GM23338 (cell line): ENCODE measurements around the gene PCF11.

Experiments
- CREB1 ChIP-seq: fragments of 250-450 bp; sonication (Bioruptor Pico); IDR thresholded peaks from 2 replicates; pipeline ENCODE4 v1.5.0; 2020; ENCODE audit warnings: low read depth, mild to moderate bottlenecking, moderate library complexity
- EZH2 ChIP-seq: fragments of 200-600 bp; sonication (generic); IDR thresholded peaks from one replicate; pipeline ENCODE4 v1.8.0; 2017; ENCODE audit warnings: antibody characterized with exemption, mild to moderate bottlenecking, low read depth; ENCODE audit not compliant: unreplicated experiment
- EZH2phosphoT487 ChIP-seq: fragments of 200-600 bp; sonication (generic); IDR thresholded peaks from one replicate; pipeline ENCODE4 v1.8.1; 2018; ENCODE audit warnings: antibody characterized with exemption; ENCODE audit not compliant: unreplicated experiment
- JUNB ChIP-seq: IDR thresholded peaks from one replicate; pipeline ENCODE4 v1.6.1; 2016; ENCODE audit warnings: antibody characterized with exemption; ENCODE audit not compliant: unreplicated experiment
- NANOG ChIP-seq: IDR thresholded peaks from 2 replicates; pipeline ENCODE4 v1.6.1; 2016; ENCODE audit warnings: antibody characterized with exemption, borderline replicate concordance
- POLR2AphosphoS5 ChIP-seq: IDR thresholded peaks from 2 replicates; pipeline ENCODE4 v1.6.1; 2016; ENCODE audit warnings: antibody characterized with exemption, low read depth
- ZNF331 ChIP-seq: fragments of 250-450 bp; sonication (Bioruptor Pico); IDR thresholded peaks from 2 replicates; pipeline ENCODE4 v1.5.0; 2020; ENCODE audit warnings: low read depth, mild to moderate bottlenecking, moderate library complexity
- TF ChIP-seq, protein P1 (sequence below), 2 experiments: fragments of 200-600 bp in 1 of 2; sonication (generic) in 1 of 2; conservative IDR thresholded peaks; 2 replicates each; pipeline versions ENCODE4 v1.5.1 to v1.6.1; 2016 to 2017; ENCODE audit warnings: antibody characterized with exemption in 2 of 2, low read depth in 2 of 2, mild to moderate bottlenecking in 2 of 2, moderate library complexity in 1 of 2
- TF ChIP-seq, protein P2 (sequence below): IDR thresholded peaks from one replicate; pipeline ENCODE4 v1.6.1; 2018; ENCODE audit warnings: antibody characterized with exemption; ENCODE audit not compliant: unreplicated experiment
- TF ChIP-seq, protein P3 (sequence below): IDR thresholded peaks from 2 replicates; pipeline ENCODE4 v1.6.1; 2016; ENCODE audit warnings: antibody characterized with exemption
- TF ChIP-seq, protein P4 (sequence below): fragments of 250-450 bp; sonication (Bioruptor Pico); IDR thresholded peaks from 2 replicates; pipeline ENCODE4 v1.5.0; 2020; ENCODE audit warnings: mild to moderate bottlenecking, moderate library complexity

DNA sequence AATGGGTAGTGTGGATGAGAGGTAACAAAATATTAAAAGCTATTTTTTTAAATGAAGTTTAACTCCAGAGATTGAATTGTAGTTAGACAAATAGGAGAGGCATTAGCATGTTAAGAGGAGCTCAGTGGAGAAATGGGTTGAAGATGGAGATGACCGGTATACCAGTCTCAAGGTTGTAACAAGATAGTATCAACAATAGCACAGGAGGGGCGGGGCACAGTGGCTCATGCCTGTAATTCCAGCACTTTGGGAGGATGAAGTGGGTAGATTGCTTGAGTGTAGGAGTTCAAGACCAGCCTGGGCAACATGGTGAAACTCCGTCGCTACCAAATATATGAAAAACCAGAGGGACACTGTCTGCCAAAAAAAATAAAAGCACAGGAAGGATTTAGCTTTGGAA is 30.5 kb downstream of the PCF11 start:
- TF ChIP-seq, protein P1, sequence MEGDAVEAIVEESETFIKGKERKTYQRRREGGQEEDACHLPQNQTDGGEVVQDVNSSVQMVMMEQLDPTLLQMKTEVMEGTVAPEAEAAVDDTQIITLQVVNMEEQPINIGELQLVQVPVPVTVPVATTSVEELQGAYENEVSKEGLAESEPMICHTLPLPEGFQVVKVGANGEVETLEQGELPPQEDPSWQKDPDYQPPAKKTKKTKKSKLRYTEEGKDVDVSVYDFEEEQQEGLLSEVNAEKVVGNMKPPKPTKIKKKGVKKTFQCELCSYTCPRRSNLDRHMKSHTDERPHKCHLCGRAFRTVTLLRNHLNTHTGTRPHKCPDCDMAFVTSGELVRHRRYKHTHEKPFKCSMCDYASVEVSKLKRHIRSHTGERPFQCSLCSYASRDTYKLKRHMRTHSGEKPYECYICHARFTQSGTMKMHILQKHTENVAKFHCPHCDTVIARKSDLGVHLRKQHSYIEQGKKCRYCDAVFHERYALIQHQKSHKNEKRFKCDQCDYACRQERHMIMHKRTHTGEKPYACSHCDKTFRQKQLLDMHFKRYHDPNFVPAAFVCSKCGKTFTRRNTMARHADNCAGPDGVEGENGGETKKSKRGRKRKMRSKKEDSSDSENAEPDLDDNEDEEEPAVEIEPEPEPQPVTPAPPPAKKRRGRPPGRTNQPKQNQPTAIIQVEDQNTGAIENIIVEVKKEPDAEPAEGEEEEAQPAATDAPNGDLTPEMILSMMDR (conservative IDR thresholded peaks at IDR 0.05; ENCODE audit: low read depth in 2 of 2) = no peak
- TF ChIP-seq EZH2phosphoT487 (no peak), EZH2 (no peak), POLR2AphosphoS5 (no peak), CREB1 (CRISPR knock-in tag) (no peak), JUNB (no peak), NANOG (no peak), ZNF331 (no peak)
- TF ChIP-seq, protein P2, sequence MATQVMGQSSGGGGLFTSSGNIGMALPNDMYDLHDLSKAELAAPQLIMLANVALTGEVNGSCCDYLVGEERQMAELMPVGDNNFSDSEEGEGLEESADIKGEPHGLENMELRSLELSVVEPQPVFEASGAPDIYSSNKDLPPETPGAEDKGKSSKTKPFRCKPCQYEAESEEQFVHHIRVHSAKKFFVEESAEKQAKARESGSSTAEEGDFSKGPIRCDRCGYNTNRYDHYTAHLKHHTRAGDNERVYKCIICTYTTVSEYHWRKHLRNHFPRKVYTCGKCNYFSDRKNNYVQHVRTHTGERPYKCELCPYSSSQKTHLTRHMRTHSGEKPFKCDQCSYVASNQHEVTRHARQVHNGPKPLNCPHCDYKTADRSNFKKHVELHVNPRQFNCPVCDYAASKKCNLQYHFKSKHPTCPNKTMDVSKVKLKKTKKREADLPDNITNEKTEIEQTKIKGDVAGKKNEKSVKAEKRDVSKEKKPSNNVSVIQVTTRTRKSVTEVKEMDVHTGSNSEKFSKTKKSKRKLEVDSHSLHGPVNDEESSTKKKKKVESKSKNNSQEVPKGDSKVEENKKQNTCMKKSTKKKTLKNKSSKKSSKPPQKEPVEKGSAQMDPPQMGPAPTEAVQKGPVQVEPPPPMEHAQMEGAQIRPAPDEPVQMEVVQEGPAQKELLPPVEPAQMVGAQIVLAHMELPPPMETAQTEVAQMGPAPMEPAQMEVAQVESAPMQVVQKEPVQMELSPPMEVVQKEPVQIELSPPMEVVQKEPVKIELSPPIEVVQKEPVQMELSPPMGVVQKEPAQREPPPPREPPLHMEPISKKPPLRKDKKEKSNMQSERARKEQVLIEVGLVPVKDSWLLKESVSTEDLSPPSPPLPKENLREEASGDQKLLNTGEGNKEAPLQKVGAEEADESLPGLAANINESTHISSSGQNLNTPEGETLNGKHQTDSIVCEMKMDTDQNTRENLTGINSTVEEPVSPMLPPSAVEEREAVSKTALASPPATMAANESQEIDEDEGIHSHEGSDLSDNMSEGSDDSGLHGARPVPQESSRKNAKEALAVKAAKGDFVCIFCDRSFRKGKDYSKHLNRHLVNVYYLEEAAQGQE = no peak
- TF ChIP-seq, protein P3, sequence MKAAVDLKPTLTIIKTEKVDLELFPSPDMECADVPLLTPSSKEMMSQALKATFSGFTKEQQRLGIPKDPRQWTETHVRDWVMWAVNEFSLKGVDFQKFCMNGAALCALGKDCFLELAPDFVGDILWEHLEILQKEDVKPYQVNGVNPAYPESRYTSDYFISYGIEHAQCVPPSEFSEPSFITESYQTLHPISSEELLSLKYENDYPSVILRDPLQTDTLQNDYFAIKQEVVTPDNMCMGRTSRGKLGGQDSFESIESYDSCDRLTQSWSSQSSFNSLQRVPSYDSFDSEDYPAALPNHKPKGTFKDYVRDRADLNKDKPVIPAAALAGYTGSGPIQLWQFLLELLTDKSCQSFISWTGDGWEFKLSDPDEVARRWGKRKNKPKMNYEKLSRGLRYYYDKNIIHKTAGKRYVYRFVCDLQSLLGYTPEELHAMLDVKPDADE = no peak
- TF ChIP-seq, protein P4, sequence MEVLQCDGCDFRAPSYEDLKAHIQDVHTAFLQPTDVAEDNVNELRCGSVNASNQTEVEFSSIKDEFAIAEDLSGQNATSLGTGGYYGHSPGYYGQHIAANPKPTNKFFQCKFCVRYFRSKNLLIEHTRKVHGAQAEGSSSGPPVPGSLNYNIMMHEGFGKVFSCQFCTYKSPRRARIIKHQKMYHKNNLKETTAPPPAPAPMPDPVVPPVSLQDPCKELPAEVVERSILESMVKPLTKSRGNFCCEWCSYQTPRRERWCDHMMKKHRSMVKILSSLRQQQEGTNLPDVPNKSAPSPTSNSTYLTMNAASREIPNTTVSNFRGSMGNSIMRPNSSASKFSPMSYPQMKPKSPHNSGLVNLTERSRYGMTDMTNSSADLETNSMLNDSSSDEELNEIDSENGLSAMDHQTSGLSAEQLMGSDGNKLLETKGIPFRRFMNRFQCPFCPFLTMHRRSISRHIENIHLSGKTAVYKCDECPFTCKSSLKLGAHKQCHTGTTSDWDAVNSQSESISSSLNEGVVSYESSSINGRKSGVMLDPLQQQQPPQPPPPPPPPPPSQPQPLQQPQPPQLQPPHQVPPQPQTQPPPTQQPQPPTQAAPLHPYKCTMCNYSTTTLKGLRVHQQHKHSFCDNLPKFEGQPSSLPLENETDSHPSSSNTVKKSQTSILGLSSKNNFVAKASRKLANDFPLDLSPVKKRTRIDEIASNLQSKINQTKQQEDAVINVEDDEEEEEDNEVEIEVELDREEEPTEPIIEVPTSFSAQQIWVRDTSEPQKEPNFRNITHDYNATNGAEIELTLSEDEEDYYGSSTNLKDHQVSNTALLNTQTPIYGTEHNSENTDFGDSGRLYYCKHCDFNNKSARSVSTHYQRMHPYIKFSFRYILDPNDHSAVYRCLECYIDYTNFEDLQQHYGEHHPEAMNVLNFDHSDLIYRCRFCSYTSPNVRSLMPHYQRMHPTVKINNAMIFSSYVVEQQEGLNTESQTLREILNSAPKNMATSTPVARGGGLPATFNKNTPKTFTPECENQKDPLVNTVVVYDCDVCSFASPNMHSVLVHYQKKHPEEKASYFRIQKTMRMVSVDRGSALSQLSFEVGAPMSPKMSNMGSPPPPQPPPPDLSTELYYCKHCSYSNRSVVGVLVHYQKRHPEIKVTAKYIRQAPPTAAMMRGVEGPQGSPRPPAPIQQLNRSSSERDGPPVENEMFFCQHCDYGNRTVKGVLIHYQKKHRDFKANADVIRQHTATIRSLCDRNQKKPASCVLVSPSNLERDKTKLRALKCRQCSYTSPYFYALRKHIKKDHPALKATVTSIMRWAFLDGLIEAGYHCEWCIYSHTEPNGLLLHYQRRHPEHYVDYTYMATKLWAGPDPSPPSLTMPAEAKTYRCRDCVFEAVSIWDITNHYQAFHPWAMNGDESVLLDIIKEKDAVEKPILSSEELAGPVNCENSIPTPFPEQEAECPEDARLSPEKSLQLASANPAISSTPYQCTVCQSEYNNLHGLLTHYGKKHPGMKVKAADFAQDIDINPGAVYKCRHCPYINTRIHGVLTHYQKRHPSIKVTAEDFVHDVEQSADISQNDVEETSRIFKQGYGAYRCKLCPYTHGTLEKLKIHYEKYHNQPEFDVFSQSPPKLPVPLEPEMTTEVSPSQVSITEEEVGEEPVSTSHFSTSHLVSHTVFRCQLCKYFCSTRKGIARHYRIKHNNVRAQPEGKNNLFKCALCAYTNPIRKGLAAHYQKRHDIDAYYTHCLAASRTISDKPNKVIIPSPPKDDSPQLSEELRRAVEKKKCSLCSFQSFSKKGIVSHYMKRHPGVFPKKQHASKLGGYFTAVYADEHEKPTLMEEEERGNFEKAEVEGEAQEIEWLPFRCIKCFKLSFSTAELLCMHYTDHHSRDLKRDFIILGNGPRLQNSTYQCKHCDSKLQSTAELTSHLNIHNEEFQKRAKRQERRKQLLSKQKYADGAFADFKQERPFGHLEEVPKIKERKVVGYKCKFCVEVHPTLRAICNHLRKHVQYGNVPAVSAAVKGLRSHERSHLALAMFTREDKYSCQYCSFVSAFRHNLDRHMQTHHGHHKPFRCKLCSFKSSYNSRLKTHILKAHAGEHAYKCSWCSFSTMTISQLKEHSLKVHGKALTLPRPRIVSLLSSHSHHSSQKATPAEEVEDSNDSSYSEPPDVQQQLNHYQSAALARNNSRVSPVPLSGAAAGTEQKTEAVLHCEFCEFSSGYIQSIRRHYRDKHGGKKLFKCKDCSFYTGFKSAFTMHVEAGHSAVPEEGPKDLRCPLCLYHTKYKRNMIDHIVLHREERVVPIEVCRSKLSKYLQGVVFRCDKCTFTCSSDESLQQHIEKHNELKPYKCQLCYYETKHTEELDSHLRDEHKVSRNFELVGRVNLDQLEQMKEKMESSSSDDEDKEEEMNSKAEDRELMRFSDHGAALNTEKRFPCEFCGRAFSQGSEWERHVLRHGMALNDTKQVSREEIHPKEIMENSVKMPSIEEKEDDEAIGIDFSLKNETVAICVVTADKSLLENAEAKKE = no peak
